HG03095 (cell line): ENCODE results near the gene CFHR5.
A peak's percentile ranks its signal among the peaks of the same experiment; 100 is the strongest.
"Not testable (repeated sequence)": the region's sequence is repeated elsewhere in the genome, so short reads cannot be mapped to it uniquely, and the experiment has no call there.

ENCODE experiments used
- ATAC-seq: cut with Tn5 transposase; IDR thresholded peaks from one replicate; pipeline ENCODE4 v1.9.1; 2021; ENCODE audit warnings: moderate library complexity; ENCODE audit not compliant: unreplicated experiment

CFHR5 gene

GRCh38 chr1:197017558-197018146 is 40.3 kb downstream of the CFHR5 start:
- no peak for ATAC-seq

- ATAC-seq: no peak
Observed at GRCh38 chr1:197021716-197022115, 44.4 kb downstream of the CFHR5 start.

- ATAC-seq: no peak
Observed at GRCh38 chr1:197024460-197024859, 47.1 kb downstream of the CFHR5 start.

- ATAC-seq: no peak
Observed at GRCh38 chr1:197027359-197027758, 50.0 kb downstream of the CFHR5 start.

GRCh38 chr1:197029749-197030148 is 52.4 kb downstream of the CFHR5 start:
- ATAC-seq: no peak

- not testable (repeated sequence) for ATAC-seq
Observed at GRCh38 chr1:197034631-197035339, 57.4 kb downstream of the CFHR5 start.

- ATAC-seq: no peak
Observed at GRCh38 chr1:197036861-197037260, 59.5 kb downstream of the CFHR5 start.

GRCh38 chr1:197041486-197042353 is 64.4 kb downstream of the CFHR5 start:
- peak; percentile 81 for ATAC-seq

- ATAC-seq: no peak
Observed at GRCh38 chr1:197042676-197043341, 65.5 kb downstream of the CFHR5 start.

- no peak for ATAC-seq
Observed at GRCh38 chr1:197049100-197049499, 71.7 kb downstream of the CFHR5 start.
